K562 (cell line): ENCODE results near the gene PET100. TPM values are rescaled to one million over a fixed set of nuclear protein-coding genes. Genes with fewer than 3 reads are reported as not detected.
A peak's percentile ranks its signal among the peaks of the same experiment; 100 is the strongest.

Experiments used
- ADNP ChIP-seq: fragments of 200-800 bp; sonication (Bioruptor generic); IDR thresholded peaks from 2 replicates; pipeline ENCODE4 v1.6.1; 2016; ENCODE audit warnings: missing genetic modification characterization, missing compliant biosample characterization
- BRF2 ChIP-seq: IDR thresholded peaks from 3 replicates; pipeline ENCODE4 v1.6.1; 2011; ENCODE audit warnings: borderline replicate concordance, mild to moderate bottlenecking; ENCODE audit not compliant: insufficient read length, insufficient read depth
- CBX3 ChIP-seq, 2 experiments: IDR thresholded peaks; 1 replicate in 1 of 2; 2 replicates in 1 of 2; pipeline ENCODE4 v1.6.1; 2012; ENCODE audit warnings: inconsistent platforms in 2 of 2, low read length in 2 of 2, borderline replicate concordance in 1 of 2, control low read depth in 1 of 2
- HDAC8 ChIP-seq: fragments of 450-650 bp; IDR thresholded peaks from 2 replicates; pipeline ENCODE4 v1.6.1; 2016; ENCODE audit warnings: mild to moderate bottlenecking, missing genetic modification characterization, moderate library complexity, missing compliant biosample characterization
- ID3 ChIP-seq, 2 experiments: fragments of 250-450 bp in 1 of 2; fragments of 450-650 bp in 1 of 2; sonication (Bioruptor Pico) in 1 of 2; IDR thresholded peaks; 2 replicates each; pipeline versions ENCODE4 v1.6.1 to v1.8.0; 2016 to 2021; ENCODE audit warnings: mild to moderate bottlenecking in 2 of 2, moderate library complexity in 2 of 2, missing compliant biosample characterization in 1 of 2, missing genetic modification characterization in 1 of 2
- IFI16 ChIP-seq: fragments of 250-450 bp; sonication (Bioruptor Pico); IDR thresholded peaks from 2 replicates; pipeline ENCODE4 v2.1.2; 2022; ENCODE audit warnings: mild to moderate bottlenecking, inconsistent platforms
- MIER1 ChIP-seq: fragments of 450-650 bp; IDR thresholded peaks from 2 replicates; pipeline ENCODE4 v1.6.1; 2016; ENCODE audit warnings: antibody characterized with exemption, mild to moderate bottlenecking, low read depth
- MXI1 ChIP-seq: IDR thresholded peaks from 2 replicates; pipeline ENCODE4 v1.6.1; 2011; ENCODE audit warnings: low read depth, mild to moderate bottlenecking, improper control_type of control experiment, low read length
- NEUROD1 ChIP-seq: fragments of 150-350 bp; IDR thresholded peaks from 2 replicates; pipeline ENCODE4 v1.6.1; 2014; ENCODE audit warnings: borderline replicate concordance, low read length, low read depth; ENCODE audit not compliant: partially characterized antibody
- NFIC ChIP-seq: fragments of 450-650 bp; IDR thresholded peaks from 2 replicates; pipeline ENCODE4 v1.6.1; 2017; ENCODE audit warnings: mild to moderate bottlenecking, inconsistent platforms
- POLR2G ChIP-seq: fragments of 200-400 bp; formaldehyde crosslinking; IDR thresholded peaks from 2 replicates; pipeline ENCODE4 v1.6.1; 2017; ENCODE audit warnings: low read depth, mild to moderate bottlenecking, antibody characterized with exemption, low read length, moderate library complexity
- RCOR1 ChIP-seq, 2 experiments: IDR thresholded peaks; 2 replicates each; pipeline ENCODE4 v1.6.1; 2012; ENCODE audit warnings: low read depth in 2 of 2, low read length in 2 of 2, borderline replicate concordance in 1 of 2, improper control_type of control experiment in 1 of 2
- XRCC3 ChIP-seq: fragments of 450-650 bp; IDR thresholded peaks from 2 replicates; pipeline ENCODE4 v1.6.1; 2017; ENCODE audit warnings: mild to moderate bottlenecking, moderate library complexity
- ZNF274 ChIP-seq: IDR thresholded peaks from 2 replicates; pipeline ENCODE4 v1.6.1; 2011; ENCODE audit warnings: low read depth, mild to moderate bottlenecking, low read length, moderate library complexity, borderline replicate concordance
- ZNF444 ChIP-seq: fragments of 250-450 bp; sonication (Bioruptor Pico); IDR thresholded peaks from 2 replicates; pipeline ENCODE4 v1.4.0; 2020; ENCODE audit warnings: mild to moderate bottlenecking, moderate library complexity
- ZNF507 ChIP-seq: conservative IDR thresholded peaks from 2 replicates; pipeline ENCODE4 v1.6.1; 2017; ENCODE audit warnings: missing genetic modification characterization, missing compliant biosample characterization
- ZNF589 ChIP-seq: fragments of 200-800 bp; sonication (Bioruptor generic); IDR thresholded peaks from 2 replicates; pipeline ENCODE4 v1.6.1; 2016; ENCODE audit warnings: low read depth, missing genetic modification characterization, missing compliant biosample characterization
- polyA plus RNA-seq, 8 experiments: library from polyadenylated mRNA; depleted of rRNA in 4 of 8; stranded (reverse) in 5 of 8; unstranded in 3 of 8; fragments of >200 nt; fragmentation: Nextera tagmentation in 2 of 8; fragmentation: Illumina TruSeq in 1 of 8; extraction: Ambion mirVana in 2 of 8; extraction: Trizol in 1 of 8; gene quantifications; 2 replicates each; pipeline versions ENCODE4 v1.2.1 to v1.2.3, GENCODE V29; 2011 to 2014; ENCODE audit warnings: inconsistent platforms in 1 of 8, missing spikeins in 1 of 8
- total RNA-seq, 7 experiments: library from RNA; depleted of rRNA in 6 of 7; stranded (reverse); fragments of >200 nt in 6 of 7; fragmentation: Illumina TruSeq in 2 of 7; extraction: Trizol in 2 of 7; gene quantifications; 2 replicates each; pipeline versions ENCODE4 v1.2.1 to v1.2.3, GENCODE V29; 2011 to 2021; ENCODE audit warnings: low replicate concordance in 1 of 7
- TF ChIP-seq, protein P1 (sequence below): fragments of 250-450 bp; sonication (Bioruptor Pico); IDR thresholded peaks from 2 replicates; pipeline ENCODE4 v1.8.0; 2021; ENCODE audit warnings: moderate library complexity, mild to moderate bottlenecking, inconsistent platforms
- TF ChIP-seq, protein P2 (sequence below), 2 experiments: fragments of 450-650 bp; IDR thresholded peaks; 2 replicates each; pipeline ENCODE4 v1.6.1; 2018; ENCODE audit warnings: mild to moderate bottlenecking in 2 of 2, low read depth in 1 of 2; ENCODE audit not compliant: partially characterized antibody in 2 of 2
- TF ChIP-seq, protein P3 (sequence below): sonication (generic); formaldehyde crosslinking; IDR thresholded peaks from 2 replicates; pipeline ENCODE4 v1.8.1; 2023; ENCODE audit warnings: mild to moderate bottlenecking, missing genetic modification reagents

PET100 gene
- total and polyA plus RNA-seq, 9 of the 15 experiments (the other 6 are each of a cell fraction or from before 2014, with no cell fraction given), result 62.3 to 351 (median 98.3) TPM

GRCh38 chr19:7652061-7652641 is 22.6 kb downstream of the PET100 start (continued):
- TF ChIP-seq, protein P1, sequence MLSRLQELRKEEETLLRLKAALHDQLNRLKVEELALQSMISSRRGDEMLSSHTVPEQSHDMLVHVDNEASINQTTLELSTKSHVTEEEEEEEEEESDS, result no peak
- TF ChIP-seq ZNF589 (0 out of 2 replicates have a peak, but pooled peaks have one; percentile 18), RCOR1 (IDR thresholded peaks at IDR 0.05; ENCODE audit: borderline replicate concordance in 1 of 2, low read depth in 2 of 2, low read length in 2 of 2) (no peak), IFI16 (CRISPR knock-in tag) (no peak), XRCC3 (no peak), POLR2G (no peak), ZNF507 (tag) (no peak), NEUROD1 (no peak), ID3 (CRISPR knock-in tag; IDR thresholded peaks at IDR 0.05) (no peak), ID3 (tag; IDR thresholded peaks at IDR 0.05) (0 out of 2 replicates have a peak, but pooled peaks have one; percentile 19), HDAC8 (no peak), ADNP (tag) (no peak; the same call in 1 of the 2 replicates), MIER1 (no peak), NFIC (no peak), MXI1 (no peak), ZNF274 (no peak), BRF2 (no peak), ZNF444 (no peak), CBX3 (IDR thresholded peaks at IDR 0.05; ENCODE audit: borderline replicate concordance in 1 of 2, low read length in 2 of 2) (no peak; a peak in 1 of 3 replicates)
- TF ChIP-seq, protein P2, sequence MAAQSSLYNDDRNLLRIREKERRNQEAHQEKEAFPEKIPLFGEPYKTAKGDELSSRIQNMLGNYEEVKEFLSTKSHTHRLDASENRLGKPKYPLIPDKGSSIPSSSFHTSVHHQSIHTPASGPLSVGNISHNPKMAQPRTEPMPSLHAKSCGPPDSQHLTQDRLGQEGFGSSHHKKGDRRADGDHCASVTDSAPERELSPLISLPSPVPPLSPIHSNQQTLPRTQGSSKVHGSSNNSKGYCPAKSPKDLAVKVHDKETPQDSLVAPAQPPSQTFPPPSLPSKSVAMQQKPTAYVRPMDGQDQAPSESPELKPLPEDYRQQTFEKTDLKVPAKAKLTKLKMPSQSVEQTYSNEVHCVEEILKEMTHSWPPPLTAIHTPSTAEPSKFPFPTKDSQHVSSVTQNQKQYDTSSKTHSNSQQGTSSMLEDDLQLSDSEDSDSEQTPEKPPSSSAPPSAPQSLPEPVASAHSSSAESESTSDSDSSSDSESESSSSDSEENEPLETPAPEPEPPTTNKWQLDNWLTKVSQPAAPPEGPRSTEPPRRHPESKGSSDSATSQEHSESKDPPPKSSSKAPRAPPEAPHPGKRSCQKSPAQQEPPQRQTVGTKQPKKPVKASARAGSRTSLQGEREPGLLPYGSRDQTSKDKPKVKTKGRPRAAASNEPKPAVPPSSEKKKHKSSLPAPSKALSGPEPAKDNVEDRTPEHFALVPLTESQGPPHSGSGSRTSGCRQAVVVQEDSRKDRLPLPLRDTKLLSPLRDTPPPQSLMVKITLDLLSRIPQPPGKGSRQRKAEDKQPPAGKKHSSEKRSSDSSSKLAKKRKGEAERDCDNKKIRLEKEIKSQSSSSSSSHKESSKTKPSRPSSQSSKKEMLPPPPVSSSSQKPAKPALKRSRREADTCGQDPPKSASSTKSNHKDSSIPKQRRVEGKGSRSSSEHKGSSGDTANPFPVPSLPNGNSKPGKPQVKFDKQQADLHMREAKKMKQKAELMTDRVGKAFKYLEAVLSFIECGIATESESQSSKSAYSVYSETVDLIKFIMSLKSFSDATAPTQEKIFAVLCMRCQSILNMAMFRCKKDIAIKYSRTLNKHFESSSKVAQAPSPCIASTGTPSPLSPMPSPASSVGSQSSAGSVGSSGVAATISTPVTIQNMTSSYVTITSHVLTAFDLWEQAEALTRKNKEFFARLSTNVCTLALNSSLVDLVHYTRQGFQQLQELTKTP (IDR thresholded peaks at IDR 0.05; ENCODE audit: low read depth in 1 of 2, partially characterized antibody in 2 of 2), result peak in 1 of 2 experiments; percentile 56
- TF ChIP-seq, protein P3, sequence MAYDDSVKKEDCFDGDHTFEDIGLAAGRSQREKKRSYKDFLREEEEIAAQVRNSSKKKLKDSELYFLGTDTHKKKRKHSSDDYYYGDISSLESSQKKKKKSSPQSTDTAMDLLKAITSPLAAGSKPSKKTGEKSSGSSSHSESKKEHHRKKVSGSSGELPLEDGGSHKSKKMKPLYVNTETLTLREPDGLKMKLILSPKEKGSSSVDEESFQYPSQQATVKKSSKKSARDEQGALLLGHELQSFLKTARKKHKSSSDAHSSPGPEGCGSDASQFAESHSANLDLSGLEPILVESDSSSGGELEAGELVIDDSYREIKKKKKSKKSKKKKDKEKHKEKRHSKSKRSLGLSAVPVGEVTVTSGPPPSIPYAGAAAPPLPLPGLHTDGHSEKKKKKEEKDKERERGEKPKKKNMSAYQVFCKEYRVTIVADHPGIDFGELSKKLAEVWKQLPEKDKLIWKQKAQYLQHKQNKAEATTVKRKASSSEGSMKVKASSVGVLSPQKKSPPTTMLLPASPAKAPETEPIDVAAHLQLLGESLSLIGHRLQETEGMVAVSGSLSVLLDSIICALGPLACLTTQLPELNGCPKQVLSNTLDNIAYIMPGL (CRISPR knock-in tag), result no peak
